ENCODE measurements around the gene ZSCAN23.
"Not testable (repeated sequence)": the region's sequence is repeated elsewhere in the genome, so short reads cannot be mapped to it uniquely, and the experiment has no call there.

Gene ZSCAN23

GRCh38 chr6:28443112-28443773, at the start of gene ZSCAN23:
ZSCAN23 (minus strand) TSS chr6:28443491; CDS start chr6:28436266, 7,225 bp downstream.
- peak; percentile 89 for DNase-seq (ENCODE audit: low spot score)

DNA sequence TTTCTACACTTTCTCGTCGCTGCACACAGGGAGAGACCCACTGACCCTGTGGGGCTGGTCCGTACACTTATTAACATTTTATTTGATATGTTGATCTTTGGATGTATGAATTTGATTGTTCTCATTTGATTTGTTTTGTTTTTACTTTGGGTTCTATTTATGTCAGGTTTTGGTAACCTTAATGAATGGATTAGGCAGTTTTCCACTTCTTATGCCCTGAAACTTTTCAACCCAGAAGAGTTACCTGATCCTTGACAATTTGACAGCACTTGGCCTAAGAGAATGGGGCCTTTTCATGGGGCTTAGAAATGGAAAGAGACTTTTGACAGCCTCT, 48.7 kb upstream of the ZSCAN23 start:
- no peak for DNase-seq (ENCODE audit: low spot score)

DNA sequence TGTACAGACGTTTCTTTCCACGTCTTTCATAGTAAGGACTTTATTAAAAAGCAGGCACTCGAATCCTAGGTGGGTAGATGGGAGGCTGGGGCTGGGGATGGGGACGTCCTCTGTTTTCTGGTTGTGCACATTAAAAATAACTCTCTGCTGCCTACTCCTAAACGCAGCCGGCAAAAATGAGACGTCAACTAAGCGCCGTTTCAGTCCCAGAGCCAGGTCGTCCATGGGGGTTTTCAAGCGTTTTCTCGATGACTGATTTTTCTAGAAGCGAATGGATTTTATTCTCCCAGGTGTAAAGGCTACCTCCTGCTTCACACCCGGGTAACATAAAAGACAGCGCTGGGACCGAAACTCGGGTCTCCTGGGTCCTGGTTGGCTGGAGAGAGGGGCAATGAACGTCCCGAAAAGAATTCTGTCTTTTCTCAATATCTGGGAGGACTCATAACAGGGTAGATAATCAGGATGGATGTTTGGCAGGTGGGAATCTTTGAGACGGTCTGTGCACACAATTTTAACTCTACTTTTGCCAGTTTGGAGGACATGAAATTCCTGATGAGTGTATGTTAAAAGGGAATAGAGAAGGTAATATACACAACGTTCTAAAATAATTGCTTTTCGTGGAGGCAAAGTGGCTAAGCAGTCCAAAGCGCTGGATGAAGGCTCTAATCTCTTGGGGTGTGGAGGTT, 47.1 kb upstream of the ZSCAN23 start:
- no peak for DNase-seq (ENCODE audit: low spot score)

DNA sequence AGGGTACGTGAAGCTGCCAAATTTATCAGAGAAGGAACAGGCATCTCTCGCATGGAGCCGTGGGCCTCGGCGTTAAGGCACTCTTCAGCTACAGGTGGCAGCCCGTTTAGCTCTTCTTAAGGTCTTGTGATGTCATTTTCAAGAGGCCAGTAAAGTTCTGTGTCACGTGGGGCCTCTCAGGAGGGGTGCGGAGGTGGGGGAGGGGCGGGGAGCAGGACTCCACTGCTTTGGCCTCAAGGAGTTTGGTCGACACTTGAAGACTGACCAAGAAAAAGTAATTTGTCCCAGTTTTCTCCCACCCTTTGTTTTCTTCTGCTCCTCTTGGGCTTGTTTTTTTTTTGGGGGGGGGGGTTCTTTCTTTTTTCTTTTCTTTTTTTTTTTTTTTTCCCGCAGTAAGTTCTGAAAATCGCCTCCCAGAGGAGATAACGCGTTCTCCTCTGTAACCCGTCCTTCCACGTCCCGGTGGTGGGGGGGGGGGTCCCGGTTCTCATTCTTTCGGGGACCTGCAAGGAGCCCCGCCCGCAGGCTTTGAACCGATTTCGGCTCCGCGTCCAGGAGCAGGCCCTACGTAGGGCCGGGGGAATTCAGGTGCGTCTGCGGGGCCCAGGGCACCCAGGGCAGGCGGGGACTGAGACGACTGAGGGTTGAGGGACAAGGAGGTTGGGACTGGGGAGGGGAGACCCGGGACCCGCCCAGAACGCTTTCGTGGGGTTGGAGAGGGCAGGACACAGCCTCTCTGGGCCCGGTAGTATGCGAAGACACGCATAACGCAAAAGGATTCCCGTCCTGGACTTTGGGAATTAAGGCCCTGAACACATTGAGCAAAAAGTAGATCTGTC, 46.3 kb upstream of the ZSCAN23 start:
- peak; percentile 83 for DNase-seq (ENCODE audit: low spot score)

GRCh38 chr6:28488916-28489365, 45.6 kb upstream of the ZSCAN23 start:
- no peak for DNase-seq (ENCODE audit: low spot score)

DNA sequence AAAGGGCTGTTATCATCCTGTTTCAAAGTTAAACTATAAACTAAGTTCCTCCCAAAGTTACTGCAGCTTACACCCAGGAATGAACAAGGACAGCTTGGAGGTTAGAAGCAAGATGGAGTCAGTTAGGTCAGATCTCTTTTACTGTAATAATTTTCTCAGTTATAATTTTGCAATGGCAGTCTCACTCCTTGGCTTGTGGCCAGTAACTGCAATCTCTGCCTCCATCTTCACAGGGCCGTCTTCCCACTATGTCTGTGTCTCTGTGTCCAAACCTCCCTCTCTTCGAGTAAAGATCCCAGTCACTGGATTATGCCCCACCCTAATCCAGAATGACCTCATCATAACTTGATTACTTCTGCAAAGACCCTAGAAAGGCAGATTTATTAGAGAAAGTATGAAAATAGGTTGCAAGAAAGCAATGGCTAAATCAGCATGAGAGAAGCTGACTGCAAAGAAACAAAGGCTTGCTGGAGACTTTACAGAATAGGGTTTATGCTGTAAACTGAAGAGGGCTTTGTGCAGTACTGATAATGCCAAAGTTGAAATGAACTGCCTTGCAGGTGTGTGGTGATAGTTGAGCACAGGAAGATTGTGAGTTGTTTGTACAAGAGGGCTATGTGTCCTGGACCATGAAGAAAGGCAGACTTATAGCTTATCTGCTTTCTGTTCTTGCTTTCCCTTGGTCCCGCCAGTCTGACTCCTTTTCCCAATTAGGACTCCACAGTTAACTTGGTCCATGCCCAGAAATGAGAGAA, 43.9 kb upstream of the ZSCAN23 start:
- no peak for DNase-seq (ENCODE audit: low spot score)

DNA sequence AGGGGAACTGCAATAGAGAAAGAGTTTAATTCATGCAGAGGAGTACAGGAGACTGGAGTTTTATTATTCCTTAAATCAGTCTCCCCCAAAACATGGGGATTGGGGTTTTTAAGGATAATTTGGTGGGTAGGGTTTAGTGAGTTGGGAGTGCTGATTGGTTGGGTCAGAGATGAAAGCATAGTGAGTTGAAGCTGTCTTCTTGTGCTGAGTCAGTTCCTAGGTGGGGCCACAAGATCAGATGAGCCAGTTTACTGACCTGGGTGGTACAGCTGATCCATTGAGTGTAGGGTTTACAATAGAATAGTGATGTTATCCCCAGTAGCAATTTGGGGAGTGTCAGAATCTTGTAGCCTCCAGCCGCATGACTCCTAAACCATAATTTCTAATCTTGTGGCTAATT, 43.2 kb upstream of the ZSCAN23 start:
- no peak for DNase-seq (ENCODE audit: low spot score)

DNA sequence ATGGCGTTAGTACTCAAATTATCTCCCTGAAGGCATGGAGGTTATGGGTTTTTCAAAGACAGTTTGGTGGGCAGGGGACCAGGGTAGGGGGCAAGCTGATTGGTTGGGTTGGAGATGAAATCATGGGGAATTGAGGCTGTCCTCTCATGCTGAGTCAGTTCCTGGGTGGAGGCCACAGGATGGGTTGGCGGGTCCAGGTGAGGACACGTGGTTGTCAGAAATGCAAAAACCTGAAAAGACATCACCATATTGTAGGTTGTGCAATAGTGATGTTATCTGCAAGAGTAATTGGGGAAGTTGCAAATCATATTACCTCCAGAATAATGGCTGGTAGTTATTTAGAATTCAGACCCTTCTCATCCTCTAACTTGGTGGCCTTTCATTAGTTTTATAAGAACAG, 42.2 kb upstream of the ZSCAN23 start:
- DNase-seq (ENCODE audit: low spot score): no peak

DNA sequence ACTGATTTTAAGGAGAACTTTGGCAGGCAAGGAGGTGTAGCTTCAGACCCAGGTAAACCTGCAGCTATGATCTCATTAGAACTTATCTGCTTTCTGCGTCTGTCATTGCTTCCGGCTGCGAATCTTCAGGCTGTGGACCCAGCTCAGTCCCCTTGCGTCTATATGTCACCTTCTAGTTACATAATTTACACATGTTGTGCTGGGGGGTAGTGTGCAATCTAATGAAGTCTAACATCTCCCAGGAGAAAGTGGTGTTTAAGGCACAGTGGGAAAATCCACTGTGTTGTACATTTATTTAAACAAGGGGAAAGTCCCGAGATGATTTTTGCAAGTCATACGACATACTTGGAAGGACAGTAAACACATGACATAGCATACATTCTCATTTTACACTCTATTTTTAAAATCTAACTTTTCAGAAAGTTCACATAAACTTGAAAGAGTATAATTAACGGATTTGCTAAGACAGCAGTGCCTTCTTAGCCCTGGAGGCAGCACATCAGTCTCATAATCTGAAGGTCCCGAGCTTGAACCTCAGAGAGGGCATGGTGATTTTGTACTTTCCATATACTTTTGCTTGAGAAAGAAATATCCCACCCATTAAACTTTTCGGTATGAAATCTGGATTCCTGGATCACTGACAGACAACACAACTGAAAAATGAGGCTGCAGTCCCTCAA, 37.1 kb upstream of the ZSCAN23 start:
- no peak for DNase-seq (ENCODE audit: low spot score)

DNA sequence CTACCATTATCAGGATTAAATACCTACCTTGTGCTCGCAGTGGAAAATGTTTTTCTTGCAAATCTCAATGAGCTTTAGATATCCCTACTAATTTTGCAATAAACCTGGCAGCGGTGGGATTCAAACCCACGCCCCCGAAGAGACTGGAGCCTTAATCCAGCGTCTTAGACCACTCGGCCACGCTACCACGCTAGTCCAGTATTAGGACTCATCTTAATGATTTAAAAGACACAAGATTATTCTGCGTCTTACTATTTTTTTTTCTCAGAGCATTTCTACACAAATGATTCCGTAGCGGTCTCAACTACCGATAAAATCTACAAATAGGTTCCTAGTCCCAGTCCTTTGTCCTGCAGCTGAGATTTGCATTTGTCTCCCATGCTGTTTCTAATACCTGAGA, 35.2 kb upstream of the ZSCAN23 start:
- DNase-seq (ENCODE audit: low spot score): no peak

DNA sequence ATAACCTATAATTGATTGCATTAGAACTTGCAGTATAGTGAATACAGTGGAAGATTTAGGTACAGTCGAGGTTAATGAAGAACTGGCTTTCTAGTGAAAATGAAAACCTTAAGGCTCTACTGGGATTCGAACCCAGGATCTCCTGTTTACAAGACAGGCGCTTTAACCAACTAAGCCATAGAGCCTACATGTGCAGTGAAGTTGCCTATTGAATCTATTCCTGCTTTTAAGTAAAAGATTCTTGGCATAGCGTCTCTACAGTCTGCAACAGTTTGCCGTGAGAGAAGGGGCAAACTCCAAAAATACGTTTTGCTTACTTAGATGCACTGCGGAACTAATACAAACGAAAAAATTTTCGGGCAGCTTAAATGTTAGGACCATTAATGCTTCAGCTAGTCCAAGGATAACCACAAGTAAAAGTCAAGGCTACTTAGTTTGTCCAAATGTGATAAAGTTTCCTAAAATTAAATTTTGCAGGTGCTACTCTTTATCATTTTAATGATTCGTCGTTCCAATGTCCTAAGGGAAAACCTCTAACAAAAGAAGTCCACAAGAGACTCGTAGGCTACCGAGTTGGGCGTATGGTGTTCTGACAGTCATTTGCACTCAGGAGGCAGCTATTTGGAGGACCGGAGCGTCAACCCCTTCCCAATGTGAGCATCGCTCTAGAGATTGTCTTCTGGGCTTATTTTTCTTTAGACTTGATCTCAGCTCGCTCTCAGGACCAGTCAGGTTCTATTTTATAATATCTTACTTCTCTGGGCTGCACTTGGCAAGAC, 31.3 kb upstream of the ZSCAN23 start:
- no peak for DNase-seq (ENCODE audit: low spot score)

DNA sequence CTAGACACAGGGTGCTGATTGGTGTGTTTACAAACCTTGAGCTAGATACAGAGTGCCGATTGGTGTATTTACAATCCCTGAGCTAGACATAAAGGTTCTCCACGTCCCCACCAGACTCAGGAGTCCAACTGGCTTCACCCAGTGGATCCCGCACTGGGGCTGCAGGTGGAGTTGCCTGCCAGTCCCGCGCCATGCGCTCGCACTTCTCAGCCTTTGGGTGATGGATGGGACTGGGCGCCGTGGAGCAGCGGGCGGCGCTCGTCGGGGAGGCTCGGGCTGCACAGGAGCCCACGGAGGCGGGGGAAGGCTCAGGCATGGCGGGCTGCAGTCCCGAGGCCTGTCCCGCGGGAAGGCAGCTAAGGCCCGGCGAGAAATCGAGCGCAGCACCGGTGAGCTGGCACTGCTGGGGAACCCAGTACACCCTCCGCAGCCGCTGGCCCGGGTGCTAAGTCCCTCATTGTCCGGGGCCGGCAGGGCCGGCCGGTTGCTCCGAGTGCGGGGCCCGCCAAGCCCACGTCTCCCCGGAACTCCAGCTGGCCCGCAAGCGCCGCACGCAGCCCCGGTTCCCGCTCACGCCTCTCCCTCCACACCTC, 26.0 kb upstream of the ZSCAN23 start:
- DNase-seq (ENCODE audit: low spot score): not testable (repeated sequence)

DNA sequence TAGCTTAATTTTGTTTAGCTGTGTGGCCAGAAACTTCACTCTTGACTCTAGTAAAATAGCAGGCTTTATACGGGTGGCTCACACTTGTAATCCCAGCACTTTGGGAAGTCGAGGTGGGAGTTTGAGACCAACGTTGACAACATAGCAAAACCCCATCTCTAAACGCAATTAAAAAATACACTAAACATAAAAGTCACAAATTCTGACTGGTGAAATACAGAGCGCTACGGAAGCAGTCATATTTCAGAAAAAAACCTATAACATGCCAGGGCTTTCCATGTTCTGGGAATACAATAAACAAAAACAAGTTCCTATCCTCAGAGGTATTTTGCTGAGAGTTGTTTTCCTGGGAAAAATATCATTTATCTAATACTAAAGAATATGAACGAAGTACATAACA, 24.8 kb upstream of the ZSCAN23 start:
- DNase-seq (ENCODE audit: low spot score): no peak

- no peak for DNase-seq (ENCODE audit: low spot score)
Measured at GRCh38 chr6:28462401-28462800, 19.1 kb upstream of the ZSCAN23 start.

GRCh38 chr6:28458568-28458967, 15.3 kb upstream of the ZSCAN23 start:
- no peak for DNase-seq (ENCODE audit: low spot score)

GRCh38 chr6:28449056-28449455, 5.8 kb upstream of the ZSCAN23 start:
- no peak for DNase-seq (ENCODE audit: low spot score)

- DNase-seq (ENCODE audit: low spot score): not testable (repeated sequence)
Measured at GRCh38 chr6:28447512-28447906, 4.2 kb upstream of the ZSCAN23 start.

GRCh38 chr6:28446818-28447511, 3.7 kb upstream of the ZSCAN23 start:
- peak; percentile 78 for DNase-seq (ENCODE audit: low spot score)

- DNase-seq (ENCODE audit: low spot score): not testable (repeated sequence)
Measured at GRCh38 chr6:28444759-28445158, 1.5 kb upstream of the ZSCAN23 start.

DNA sequence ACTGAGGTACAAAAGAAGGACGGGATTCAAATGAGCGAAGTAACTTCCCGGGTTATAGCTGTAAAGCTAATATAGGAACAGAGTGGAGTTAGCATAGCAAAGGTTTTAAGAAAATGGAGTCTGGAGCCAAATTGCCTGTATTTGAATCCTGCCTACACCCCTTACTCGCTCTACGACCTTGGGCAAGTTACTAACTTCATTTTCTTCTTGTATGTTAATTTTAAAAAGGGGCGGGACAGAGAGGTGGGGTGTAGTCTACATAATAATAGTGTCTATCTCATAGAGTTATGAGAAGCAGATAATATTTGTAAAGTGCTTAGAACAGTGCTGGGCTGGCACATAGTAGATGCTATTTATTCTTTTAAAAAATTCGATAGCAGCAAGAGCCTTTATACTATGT, 705 bp downstream of the ZSCAN23 start:
- DNase-seq (ENCODE audit: low spot score): no peak
